HG02973 (cell line): Measurements from ENCODE around the gene ZBTB16.

Experiments
- ATAC-seq: cut with Tn5 transposase; IDR thresholded peaks from one replicate; pipeline ENCODE4 v1.9.1; 2021; ENCODE audit warnings: moderate library complexity; ENCODE audit not compliant: unreplicated experiment

ZBTB16 gene

GRCh38 chr11:114128399-114128798, 68.9 kb downstream of the ZBTB16 start:
- ATAC-seq, result no peak

DNA sequence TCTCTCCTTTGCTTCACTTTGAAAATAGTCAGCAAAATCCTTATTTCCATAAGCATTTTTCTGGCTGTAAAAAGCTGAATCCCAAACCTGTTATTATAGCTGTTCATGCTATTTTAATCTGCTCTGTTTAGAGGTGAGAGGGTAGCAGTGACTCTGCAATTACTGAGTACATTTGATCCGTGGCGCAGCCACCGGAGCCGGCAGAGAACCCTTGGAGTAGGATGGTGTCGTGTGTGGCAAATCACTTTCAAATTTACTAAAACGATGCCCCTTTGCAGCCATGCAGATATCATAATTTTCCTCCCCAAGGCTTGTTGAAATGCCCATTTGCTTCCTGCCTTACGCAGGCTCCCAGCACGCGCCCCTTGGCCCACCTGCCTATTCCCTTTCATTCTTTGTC, 69.6 kb downstream of the ZBTB16 start:
- no peak for ATAC-seq

- no peak for ATAC-seq
Measured at GRCh38 chr11:114129699-114130098, 70.2 kb downstream of the ZBTB16 start.

DNA sequence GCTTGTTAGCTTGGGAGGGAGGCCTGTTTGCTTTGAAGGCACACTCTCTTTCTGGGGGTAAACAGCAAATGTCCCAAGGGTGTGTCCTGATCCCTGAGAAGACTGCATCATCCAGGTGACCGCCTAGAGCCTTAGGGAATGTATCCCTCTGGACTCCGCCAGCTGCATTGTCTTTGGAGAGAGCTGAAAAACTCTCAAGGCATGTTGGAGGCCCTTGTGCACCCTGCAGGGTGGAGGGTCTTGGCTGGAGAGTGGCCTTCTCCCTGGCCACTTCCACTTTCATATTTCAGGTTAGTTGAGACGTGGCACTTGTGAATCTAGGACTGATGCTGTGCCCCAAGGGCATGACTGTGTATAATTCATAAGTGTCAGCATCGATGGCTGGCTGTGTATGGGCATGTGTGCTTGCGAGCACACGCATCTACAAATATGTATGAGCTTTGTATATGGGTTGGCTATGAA, 70.6 kb downstream of the ZBTB16 start:
- no peak for ATAC-seq

DNA sequence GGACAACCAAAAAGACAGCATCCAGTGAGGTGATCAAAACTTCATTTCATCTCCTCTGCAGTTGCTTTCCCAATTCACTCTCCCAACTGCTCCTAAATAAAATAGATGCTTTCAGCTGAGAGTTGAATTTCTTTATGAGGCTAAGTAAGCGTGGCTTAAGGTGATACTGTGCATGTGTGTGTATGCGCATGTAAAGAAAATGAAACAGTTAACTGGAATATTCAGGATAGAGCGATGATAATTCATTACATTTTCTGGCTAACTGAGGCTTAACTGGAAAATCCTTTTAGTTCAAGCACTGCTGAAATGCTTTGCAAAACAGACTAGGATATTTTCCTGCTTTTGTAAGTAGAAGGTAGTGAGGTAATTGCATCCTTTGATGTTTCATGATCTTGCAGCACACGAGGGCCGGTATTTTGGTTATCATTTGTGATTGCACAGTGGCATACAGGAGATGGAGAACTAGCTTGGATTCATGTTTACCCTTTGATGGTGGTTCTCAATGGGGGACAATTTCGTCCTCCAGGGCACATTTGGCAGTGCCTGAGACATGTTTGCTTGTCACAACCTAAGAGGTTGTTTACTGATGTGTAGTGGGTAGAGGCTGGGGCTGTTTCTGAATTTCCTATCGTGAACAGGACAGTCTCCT, 71.2 kb downstream of the ZBTB16 start:
- ATAC-seq, result no peak

DNA sequence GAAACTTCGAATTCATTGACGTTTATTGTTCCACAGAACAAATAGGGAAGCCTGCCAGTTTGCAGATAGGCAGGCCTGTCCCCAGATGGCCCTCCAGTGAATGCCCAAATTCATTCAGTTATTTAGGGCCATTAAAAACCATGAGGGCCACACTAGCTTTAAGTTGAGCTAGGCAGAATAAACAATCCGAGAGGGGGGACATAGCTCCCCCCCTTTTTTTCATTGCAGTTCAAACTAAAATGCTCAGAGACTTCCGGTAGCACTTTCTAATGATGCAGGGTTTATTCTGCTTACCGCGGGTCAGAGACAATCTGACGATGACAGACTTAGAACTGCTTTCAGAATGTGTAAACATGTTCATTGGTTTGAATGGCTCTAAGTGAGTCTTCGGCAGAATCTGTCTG, 72.0 kb downstream of the ZBTB16 start:
- no peak for ATAC-seq

DNA sequence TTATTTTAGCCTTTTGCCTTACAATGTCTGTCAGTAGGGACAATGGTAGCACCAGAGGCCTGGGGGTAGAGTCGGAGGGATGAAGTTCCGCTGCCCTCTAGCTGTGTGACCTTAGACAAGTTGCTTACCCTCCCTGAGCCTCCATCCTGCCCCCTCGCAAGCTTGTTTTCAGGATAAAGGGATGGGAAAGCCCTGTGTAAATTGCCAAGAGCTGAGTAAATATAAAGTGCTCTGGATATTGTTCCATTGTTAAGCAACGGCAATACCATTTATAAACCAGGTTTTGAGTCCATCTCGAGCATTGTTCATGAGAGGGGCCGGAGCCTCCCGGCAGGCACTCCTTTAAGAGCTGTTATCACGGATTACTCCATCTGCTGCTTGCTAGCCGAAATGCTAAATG, 72.9 kb downstream of the ZBTB16 start:
- ATAC-seq, result no peak

GRCh38 chr11:114132944-114133394, 73.5 kb downstream of the ZBTB16 start:
- no peak for ATAC-seq

GRCh38 chr11:114133548-114134329, 74.2 kb downstream of the ZBTB16 start:
- no peak for ATAC-seq

DNA sequence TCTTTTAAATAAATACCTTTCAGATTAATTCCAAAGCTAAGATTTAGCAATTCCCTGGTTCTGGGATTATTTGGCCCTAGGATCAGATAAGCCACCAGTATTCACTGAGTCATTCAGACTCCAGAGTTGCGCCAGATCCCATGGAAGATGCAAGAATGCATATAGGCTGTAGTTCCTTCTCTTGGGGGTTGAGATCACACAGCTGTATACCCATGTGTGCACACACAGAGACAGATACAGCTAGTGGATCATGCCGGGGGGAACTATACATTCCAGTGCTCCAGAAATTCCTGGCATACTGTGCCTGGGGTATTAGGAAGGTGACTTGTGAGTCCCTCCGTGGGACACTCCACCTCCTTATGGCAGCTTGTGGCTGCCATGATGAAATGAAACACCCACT, 75.4 kb downstream of the ZBTB16 start:
- no peak for ATAC-seq

DNA sequence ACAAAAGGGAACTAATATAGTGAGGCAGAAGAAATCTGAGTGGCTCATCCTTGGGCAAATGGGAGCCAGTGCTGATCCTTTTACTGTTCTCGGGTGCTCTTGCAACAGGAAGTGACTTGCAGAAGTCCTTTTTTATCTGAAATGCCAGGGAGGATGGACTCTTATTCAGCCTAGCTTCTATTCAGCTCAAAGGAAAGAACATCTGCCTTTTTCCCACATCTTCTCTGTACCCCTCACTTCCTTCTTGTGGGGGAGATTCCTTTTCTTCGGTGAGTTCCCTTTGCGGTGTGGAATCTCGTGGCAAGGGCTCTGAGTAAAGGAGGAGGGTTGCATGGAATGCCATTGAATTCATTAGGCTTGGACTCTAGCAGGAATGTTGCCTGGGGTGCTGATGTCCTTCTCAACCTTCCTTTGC, 76.2 kb downstream of the ZBTB16 start:
- ATAC-seq, result no peak

DNA sequence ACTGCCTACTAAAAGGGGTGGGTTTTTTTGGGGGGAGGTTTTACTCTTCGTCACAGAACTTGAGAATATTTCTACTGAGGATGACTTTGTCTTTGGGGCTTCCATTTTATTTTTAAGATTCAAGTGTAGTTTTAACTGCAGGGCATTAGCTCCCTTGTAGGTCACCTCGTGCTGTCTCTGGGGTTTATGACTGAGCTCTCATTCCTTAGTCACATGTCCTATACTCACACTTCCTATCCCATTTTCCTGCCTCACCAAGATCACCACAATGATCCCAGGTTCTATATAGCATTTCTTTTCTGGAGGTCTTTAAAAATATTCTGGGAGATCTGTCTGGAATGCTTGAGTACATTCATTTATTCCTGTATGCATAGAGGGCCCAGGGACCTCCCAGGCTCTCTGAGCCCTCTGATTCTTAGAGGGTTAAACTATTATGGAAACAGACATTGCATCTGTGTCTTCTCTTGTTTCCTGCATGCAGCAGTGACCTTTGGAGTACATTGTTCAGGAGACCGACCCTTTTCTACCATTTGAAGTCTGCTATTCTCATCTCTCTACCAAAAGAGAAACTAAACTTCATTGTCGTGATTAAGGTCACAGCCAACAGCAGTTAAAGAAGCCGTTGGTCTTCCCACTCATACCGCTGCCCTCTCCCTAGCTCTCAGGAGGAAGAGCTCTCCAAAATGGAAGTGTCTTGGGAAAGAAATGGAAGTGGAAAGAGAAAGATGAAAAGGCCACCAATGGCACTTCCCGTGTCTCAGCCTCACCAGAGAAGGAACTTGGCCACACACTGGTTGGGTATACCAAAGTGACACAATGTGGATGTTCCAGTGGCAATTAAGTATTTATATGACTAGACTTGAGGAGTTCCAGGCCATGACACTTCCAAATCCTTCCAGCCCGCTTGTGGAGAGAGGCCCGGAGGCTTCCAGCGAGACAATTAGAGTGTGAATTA, 77.5 kb downstream of the ZBTB16 start:
- no peak for ATAC-seq

- no peak for ATAC-seq
Measured at GRCh38 chr11:114137838-114138237, 78.3 kb downstream of the ZBTB16 start.

GRCh38 chr11:114138411-114138810, 78.9 kb downstream of the ZBTB16 start:
- ATAC-seq, result no peak

DNA sequence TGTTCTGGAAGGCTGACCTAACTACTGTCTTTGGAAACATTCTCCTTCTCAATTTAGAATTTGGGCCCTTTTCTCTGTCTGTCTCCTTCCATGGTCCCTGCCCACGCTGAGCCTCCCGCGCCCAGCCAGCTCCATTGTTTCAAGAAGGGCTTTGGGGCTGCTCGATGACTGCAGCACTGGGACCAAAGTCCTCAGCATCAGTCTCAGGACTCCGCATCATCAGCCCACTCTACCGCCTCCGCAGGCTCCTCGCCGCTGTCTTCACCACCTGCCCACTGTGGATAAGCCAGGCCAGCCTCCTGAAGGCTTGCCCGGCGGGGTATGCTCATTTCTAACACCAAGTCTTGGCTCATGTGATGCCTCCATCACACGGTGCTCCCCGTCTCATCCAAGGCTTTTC, 81.3 kb downstream of the ZBTB16 start:
- ATAC-seq, result no peak

DNA sequence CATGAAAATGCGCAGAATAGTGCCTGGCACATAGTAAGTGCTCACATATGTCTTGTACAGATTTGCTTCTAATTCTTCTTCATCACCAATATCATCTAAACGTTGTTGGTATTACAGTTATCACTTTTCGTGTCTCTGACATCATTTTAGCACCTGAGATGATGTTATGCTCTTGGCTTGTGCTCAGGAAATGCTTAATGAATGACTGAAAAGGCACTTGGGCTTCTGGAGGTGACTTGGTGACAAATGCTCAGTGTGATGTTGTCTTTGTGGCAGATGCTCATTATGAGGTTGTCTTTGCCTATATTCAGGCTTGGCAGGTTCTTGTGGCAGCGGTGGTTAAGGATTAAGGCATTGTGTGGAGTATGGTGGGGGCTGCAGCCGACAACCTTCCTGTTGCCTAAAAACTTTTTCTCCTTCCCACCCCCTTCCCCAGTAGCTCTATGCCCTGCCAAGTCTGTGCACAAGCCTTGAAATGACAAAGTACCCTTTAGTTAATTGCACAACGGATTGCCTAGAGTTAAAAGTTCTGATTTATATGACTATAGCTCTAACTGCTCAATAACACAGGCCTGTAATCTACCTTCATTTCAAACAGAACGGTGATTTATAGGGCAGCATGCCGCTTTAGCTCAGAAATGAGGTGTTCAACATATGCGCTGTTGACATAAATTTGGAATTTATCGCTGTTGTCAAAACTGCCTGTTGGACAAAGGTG, 82.5 kb downstream of the ZBTB16 start:
- no peak for ATAC-seq

DNA sequence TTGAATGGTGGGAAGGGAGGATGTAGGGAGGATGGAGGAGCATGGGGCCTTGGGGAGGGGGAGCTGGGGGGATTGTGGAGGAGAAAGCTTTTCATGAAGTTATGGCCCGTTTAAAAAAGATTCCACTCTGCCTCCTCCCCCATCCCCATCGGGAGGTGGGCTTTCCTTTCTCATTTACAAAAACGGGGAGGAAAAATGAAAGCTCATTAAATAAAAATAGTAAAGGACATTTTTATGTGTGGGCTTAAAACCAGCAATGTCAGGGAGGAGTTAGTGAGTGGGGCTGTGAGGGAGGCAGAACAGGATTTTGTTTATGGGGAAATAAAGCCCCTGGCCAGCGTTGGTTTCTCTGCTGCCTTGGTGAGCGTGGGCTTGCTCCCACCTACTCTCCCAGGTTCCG, 83.2 kb downstream of the ZBTB16 start:
- no peak for ATAC-seq

- ATAC-seq, result no peak
Measured at GRCh38 chr11:114145166-114145775, 85.8 kb downstream of the ZBTB16 start.

- no peak for ATAC-seq
Measured at GRCh38 chr11:114147375-114148012, 88.0 kb downstream of the ZBTB16 start.

DNA sequence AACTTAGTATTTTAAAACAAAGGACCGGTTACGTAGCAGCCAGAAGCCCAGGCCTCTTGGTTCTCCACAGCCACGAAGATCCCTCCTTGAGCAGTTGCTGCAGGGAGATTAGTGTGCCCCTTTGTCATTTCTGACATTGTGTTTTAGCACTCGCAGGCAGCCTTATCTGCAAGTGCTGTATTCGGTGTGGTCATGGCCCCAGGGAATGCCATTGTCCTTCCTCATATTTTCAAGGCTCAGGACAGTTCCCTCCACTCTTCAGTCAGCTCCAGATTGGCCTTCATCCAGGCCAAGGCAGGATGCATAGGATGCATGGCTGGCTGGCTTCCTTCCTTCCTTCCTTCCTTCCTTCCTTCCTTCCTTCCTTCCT, 88.5 kb downstream of the ZBTB16 start:
- no peak for ATAC-seq
